Erythroblast (primary cell): ENCODE data around the gene BLVRB.

Experiments
- GATA1 ChIP-seq: IDR thresholded peaks from 2 replicates; pipeline ENCODE4 v1.6.1; 2011; ENCODE audit warnings: low read depth, mild to moderate bottlenecking, control low read depth, low read length, moderate library complexity
- POLR2A ChIP-seq: IDR thresholded peaks from 2 replicates; pipeline ENCODE4 v1.6.1; 2011; ENCODE audit warnings: mild to moderate bottlenecking, low read length

- TF ChIP-seq POLR2A (no peak), GATA1 (no peak)
Measured at GRCh38 chr19:40403262-40403984, 62.1 kb downstream of the BLVRB start.
